Astrocyte of the cerebellum (primary cell): ENCODE results near the gene ZFR2.

Source experiments
- DNase-seq: peaks from one replicate; pipeline ENCODE4 v3.0.0-alpha.2; 2011; ENCODE audit warnings: low read depth
- H3K4me3 ChIP-seq: 2 replicates; pipeline ENCODE4 v1.5.1; 2011; ENCODE audit warnings: mild to moderate bottlenecking, low read depth, low read length, moderate library complexity
- CTCF ChIP-seq: IDR thresholded peaks from 2 replicates; pipeline ENCODE4 v1.5.1; 2012; ENCODE audit warnings: low read length, low read depth, moderate library complexity, mild to moderate bottlenecking; ENCODE audit errors: missing control alignments
- in situ Hi-C: cut with HindIII; loops from 2 replicates; pipeline ENCODE4 v1.10.0; 2017; ENCODE audit warnings: low sequenced_read_pairs

Gene ZFR2

GRCh38 chr19:3785938-3786824, 82.7 kb downstream of the ZFR2 start, which contains the start of gene MATK:
MATK (minus strand) TSS chr19:3786381; CDS start chr19:3785135, 1,246 bp downstream.
- no peak within 1 kb of the TSS for H3K4me3 ChIP-seq
- TF ChIP-seq CTCF, result no peak
- no peak for DNase-seq
- in situ Hi-C loops, result no loop called here

- no peak for DNase-seq
- TF ChIP-seq CTCF, result no peak
- in situ Hi-C loops, result no loop called here
- no peak overlapping the region for H3K4me3 ChIP-seq
Observed at GRCh38 chr19:3785451-3785937, 83.3 kb downstream of the ZFR2 start.

GRCh38 chr19:3784607-3785450, 84.0 kb downstream of the ZFR2 start:
- no peak overlapping the region for H3K4me3 ChIP-seq
- in situ Hi-C loops, result no loop called here
- DNase-seq, result no peak
- TF ChIP-seq CTCF, result no peak

- no peak for TF ChIP-seq CTCF
- DNase-seq, result no peak
- in situ Hi-C loops, result no loop called here
- H3K4me3 ChIP-seq, result no peak overlapping the region
Observed at GRCh38 chr19:3783660-3784584, 84.9 kb downstream of the ZFR2 start.

- in situ Hi-C loops, result no loop called here
- no peak for TF ChIP-seq CTCF
- no peak for DNase-seq
- H3K4me3 ChIP-seq, result no peak overlapping the region
Observed at GRCh38 chr19:3782903-3783302, 85.9 kb downstream of the ZFR2 start.
